Tibial nerve (tissue), 4 donors: ENCODE measurements around the gene INCA1. TPM values are rescaled to one million over a fixed set of nuclear protein-coding genes. Genes with fewer than 3 reads are reported as not detected.

Experiments used
- DNase-seq, 2 donors: peaks; one replicate each; pipeline ENCODE4 v3.0.0-alpha.2; 2019; ENCODE audit warnings: low spot score in 2 of 2
- H3K27ac ChIP-seq, 4 donors: fragments of 200-600 bp; sonication (generic) in 3 of 4; one replicate each; pipeline ENCODE4 v1.5.1; 2017 to 2019; ENCODE audit warnings: mild to moderate bottlenecking in 1 of 4
- H3K27me3 ChIP-seq, 2 donors: fragments of 200-600 bp; sonication (generic) in 1 of 2; one replicate each; pipeline versions ENCODE4 v1.5.1 to v1.6.0; 2017 to 2019
- H3K36me3 ChIP-seq, 3 donors: fragments of 200-600 bp; sonication (generic); one replicate each; pipeline ENCODE4 v1.5.1; 2018 to 2019
- H3K4me1 ChIP-seq, 4 donors: fragments of 200-600 bp; sonication (generic) in 3 of 4; one replicate each; pipeline ENCODE4 v1.5.1; 2017 to 2019
- H3K4me3 ChIP-seq, 4 donors: fragments of 200-600 bp; sonication (generic) in 3 of 4; one replicate each; pipeline ENCODE4 v1.5.1; 2017 to 2019; ENCODE audit warnings: mild to moderate bottlenecking in 1 of 4, moderate library complexity in 1 of 4
- H3K9me3 ChIP-seq, 4 donors: fragments of 200-600 bp; sonication (generic) in 3 of 4; one replicate each; pipeline ENCODE4 v1.5.1; 2017 to 2019
- CTCF ChIP-seq, 5 experiments: fragments of 200-600 bp in 3 of 5; fragments of 450-650 bp in 2 of 5; sonication (generic) in 3 of 5; IDR thresholded peaks; one replicate each; pipeline ENCODE4 v1.5.1; 2016 to 2019; ENCODE audit warnings: antibody characterized with exemption in 5 of 5, mild to moderate bottlenecking in 3 of 5, moderate library complexity in 2 of 5
- EP300 ChIP-seq, 2 donors: sonication (generic); formaldehyde crosslinking; IDR thresholded peaks; one replicate each; pipeline ENCODE4 v1.6.1; 2017; ENCODE audit warnings: antibody characterized with exemption in 2 of 2, mild to moderate bottlenecking in 1 of 2
- POLR2A ChIP-seq, 2 donors: fragments of 450-650 bp; IDR thresholded peaks; one replicate each; pipeline ENCODE4 v1.6.1; 2017; ENCODE audit warnings: antibody characterized with exemption in 2 of 2, mild to moderate bottlenecking in 2 of 2, moderate library complexity in 2 of 2
- WGBS, 2 donors: methylation state at CpG; one replicate each; pipeline ENCODE4 v1.1.5; 2018; 5-methylcytosine and 5-hydroxymethylcytosine counted together
- total RNA-seq, 4 donors: library from RNA; depleted of rRNA; stranded (reverse); fragments of >200 nt; gene quantifications; one replicate each; pipeline ENCODE4 v1.1.0, GENCODE V29; 2016

INCA1 gene
- total RNA-seq, 4 donors from 2014 or later = 1.2 to 1.8 (median 1.7) TPM

- Histone ChIP-seq H3K4me1 (no peaks in the 10 kb centered on the region), H3K27me3 (no peaks in the 10 kb centered on the region), H3K36me3 (peaks cover 0 to 51% (median 5%) of the 10 kb centered on the region in 3 donors), H3K9me3 (no peaks in the 10 kb centered on the region), H3K27ac (no peak overlapping the region), H3K4me3 (no peak overlapping the region)
- TF ChIP-seq CTCF (IDR thresholded peaks at IDR 0.05) (no peak), POLR2A (IDR thresholded peaks at IDR 0.05) (no peak), EP300 (IDR thresholded peaks at IDR 0.05) (no peak)
- no peak for DNase-seq
- 92 to 97% methylated on average over 4 of the region's 4 CpGs for WGBS, 2 donors
These were observed 27.3 kb upstream of the INCA1 start for GRCh38 chr17:5024604-5025003.

GRCh38 chr17:5023588-5024147, 26.3 kb upstream of the INCA1 start:
- no peak for DNase-seq
- Histone ChIP-seq H3K4me3 (no peak overlapping the region), H3K36me3 (peaks cover 0 to 60% (median 8%) of the 10 kb centered on the region in 3 donors), H3K4me1 (no peaks in the 10 kb centered on the region), H3K9me3 (no peaks in the 10 kb centered on the region), H3K27me3 (no peaks in the 10 kb centered on the region), H3K27ac (no peak overlapping the region)
- TF ChIP-seq EP300 (IDR thresholded peaks at IDR 0.05) = no peak
- TF ChIP-seq CTCF (IDR thresholded peaks at IDR 0.05) = no peak
- TF ChIP-seq POLR2A (IDR thresholded peaks at IDR 0.05) = no peak
- 86 to 89% methylated on average over 26 to 28 of the region's 29 CpGs for WGBS, 2 donors

- Histone ChIP-seq H3K9me3 (no peaks in the 10 kb centered on the region), H3K4me3 (no peak overlapping the region), H3K27ac (no peak overlapping the region), H3K27me3 (no peaks in the 10 kb centered on the region), H3K36me3 (peaks cover 0 to 73% (median 8%) of the 10 kb centered on the region in 3 donors), H3K4me1 (no peaks in the 10 kb centered on the region)
- DNase-seq = no peak
- no peak for TF ChIP-seq EP300 (IDR thresholded peaks at IDR 0.05)
- 92 to 94% methylated on average over 30 of the region's 30 CpGs for WGBS, 2 donors
These were observed 24.9 kb upstream of the INCA1 start for GRCh38 chr17:5022171-5022711.

- no peak for DNase-seq
- H3K4me3 ChIP-seq = no peak overlapping the region
- peaks cover 0 to 89% (median 8%) of the 10 kb centered on the region in 3 donors for H3K36me3 ChIP-seq
- no peaks in the 10 kb centered on the region for H3K27me3 ChIP-seq
- no peaks in the 10 kb centered on the region for H3K9me3 ChIP-seq
- H3K27ac ChIP-seq = no peak overlapping the region
- no peaks in the 10 kb centered on the region for H3K4me1 ChIP-seq
- 87 to 88% methylated on average over 19 to 20 of the region's 20 CpGs for WGBS, 2 donors
- no peak for TF ChIP-seq EP300 (IDR thresholded peaks at IDR 0.05)
- no peak for TF ChIP-seq CTCF (IDR thresholded peaks at IDR 0.05)
- TF ChIP-seq POLR2A (IDR thresholded peaks at IDR 0.05) = no peak
These were observed 23.2 kb upstream of the INCA1 start for GRCh38 chr17:5020502-5021023.

GRCh38 chr17:5019475-5019956, 22.2 kb upstream of the INCA1 start:
- Histone ChIP-seq H3K27ac (no peak overlapping the region), H3K36me3 (peaks cover 0 to 98% (median 8%) of the 10 kb centered on the region in 3 donors), H3K9me3 (no peaks in the 10 kb centered on the region), H3K4me3 (no peak overlapping the region), H3K4me1 (no peaks in the 10 kb centered on the region), H3K27me3 (no peaks in the 10 kb centered on the region)
- no peak for TF ChIP-seq CTCF (IDR thresholded peaks at IDR 0.05)
- no peak for TF ChIP-seq EP300 (IDR thresholded peaks at IDR 0.05)
- TF ChIP-seq POLR2A (IDR thresholded peaks at IDR 0.05) = no peak
- no peak for DNase-seq
- 10 to 50% methylated on average over 1 of the region's 1 CpG for WGBS, 2 donors
